H1 (cell line): ENCODE measurements around the gene C1QTNF1.

Experiments used
- BCL11A ChIP-seq, 2 experiments: IDR thresholded peaks; one replicate each; pipeline ENCODE4 v1.6.1; 2011; ENCODE audit warnings: low read depth in 2 of 2, low read length in 2 of 2, mild to moderate bottlenecking in 2 of 2
- POLR2A ChIP-seq, 2 experiments: IDR thresholded peaks; 1 replicate in 1 of 2; 2 replicates in 1 of 2; pipeline ENCODE4 v1.6.1; 2011; ENCODE audit warnings: low read depth in 2 of 2, low read length in 2 of 2, mild to moderate bottlenecking in 2 of 2; ENCODE audit errors: control extremely low read depth in 1 of 2
- POLR2AphosphoS5 ChIP-seq: IDR thresholded peaks from 2 replicates; pipeline ENCODE4 v1.6.1; 2011; ENCODE audit warnings: low read depth, low read length
- RAD21 ChIP-seq, 2 experiments: IDR thresholded peaks in 1 of 2; conservative IDR thresholded peaks in 1 of 2; 2 replicates each; pipeline ENCODE4 v1.6.1; 2011; ENCODE audit warnings: low read depth in 2 of 2, low read length in 2 of 2, improper control_type of control experiment in 1 of 2, inconsistent platforms in 1 of 2, mild to moderate bottlenecking in 1 of 2, moderate library complexity in 1 of 2
- TBP ChIP-seq: IDR thresholded peaks from 2 replicates; pipeline ENCODE4 v1.6.1; 2011; ENCODE audit warnings: low read depth, low read length, improper control_type of control experiment
- TF ChIP-seq, protein P1 (sequence below), 3 experiments: IDR thresholded peaks; 1 replicate in 2 of 3; 2 replicates in 1 of 3; pipeline versions ENCODE4 v1.5.1 to v1.6.1; 2011; ENCODE audit warnings: low read length in 3 of 3, mild to moderate bottlenecking in 3 of 3, inconsistent platforms in 2 of 3, low read depth in 1 of 3, moderate library complexity in 1 of 3; ENCODE audit not compliant: insufficient read depth in 1 of 3; ENCODE audit errors: control extremely low read depth in 1 of 3
- TF ChIP-seq, protein P2 (sequence below): IDR thresholded peaks from 2 replicates; pipeline ENCODE4 v1.6.1; 2012; ENCODE audit warnings: low read length, inconsistent platforms

DNA sequence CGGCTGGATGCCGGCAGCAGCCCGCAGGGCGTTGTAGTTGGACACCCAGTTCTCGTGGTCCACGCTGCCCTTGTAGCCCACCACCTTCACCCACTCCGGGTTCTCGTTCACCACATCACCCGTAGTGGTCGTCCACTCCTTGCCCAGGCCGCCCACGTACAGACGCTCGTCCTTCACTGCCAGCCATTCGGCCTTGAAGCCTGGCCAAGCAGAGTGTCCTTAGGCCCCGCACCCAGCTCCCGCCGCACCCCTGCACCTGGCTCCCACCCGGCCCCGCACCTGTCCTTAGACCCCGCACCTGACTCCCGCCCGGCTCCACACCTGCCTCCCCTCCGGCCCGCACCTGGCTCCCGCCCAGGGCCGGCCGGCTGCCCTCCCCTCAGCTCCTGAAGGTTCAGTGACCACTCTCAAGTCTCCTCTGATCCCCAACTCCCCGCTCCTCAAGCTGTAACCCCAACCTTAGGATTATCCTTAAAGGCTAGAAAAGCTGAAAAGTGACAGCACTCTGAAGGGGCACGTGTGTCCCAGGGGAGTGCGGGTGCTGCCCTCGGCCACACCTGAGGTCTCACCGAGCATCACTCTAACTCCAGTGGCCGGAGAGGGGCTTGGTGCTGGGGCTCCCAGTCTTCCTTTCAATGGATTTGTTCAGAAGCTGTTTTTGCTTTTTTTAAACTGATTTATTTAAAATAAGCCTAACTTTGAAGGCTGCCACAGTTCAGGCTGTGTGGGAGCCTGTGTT is 28.8 kb upstream of the C1QTNF1 start:
- TF ChIP-seq, protein P1, sequence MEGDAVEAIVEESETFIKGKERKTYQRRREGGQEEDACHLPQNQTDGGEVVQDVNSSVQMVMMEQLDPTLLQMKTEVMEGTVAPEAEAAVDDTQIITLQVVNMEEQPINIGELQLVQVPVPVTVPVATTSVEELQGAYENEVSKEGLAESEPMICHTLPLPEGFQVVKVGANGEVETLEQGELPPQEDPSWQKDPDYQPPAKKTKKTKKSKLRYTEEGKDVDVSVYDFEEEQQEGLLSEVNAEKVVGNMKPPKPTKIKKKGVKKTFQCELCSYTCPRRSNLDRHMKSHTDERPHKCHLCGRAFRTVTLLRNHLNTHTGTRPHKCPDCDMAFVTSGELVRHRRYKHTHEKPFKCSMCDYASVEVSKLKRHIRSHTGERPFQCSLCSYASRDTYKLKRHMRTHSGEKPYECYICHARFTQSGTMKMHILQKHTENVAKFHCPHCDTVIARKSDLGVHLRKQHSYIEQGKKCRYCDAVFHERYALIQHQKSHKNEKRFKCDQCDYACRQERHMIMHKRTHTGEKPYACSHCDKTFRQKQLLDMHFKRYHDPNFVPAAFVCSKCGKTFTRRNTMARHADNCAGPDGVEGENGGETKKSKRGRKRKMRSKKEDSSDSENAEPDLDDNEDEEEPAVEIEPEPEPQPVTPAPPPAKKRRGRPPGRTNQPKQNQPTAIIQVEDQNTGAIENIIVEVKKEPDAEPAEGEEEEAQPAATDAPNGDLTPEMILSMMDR (IDR thresholded peaks at IDR 0.05; ENCODE audit: control extremely low read depth in 1 of 3, insufficient read depth in 1 of 3, low read depth in 1 of 3, low read length in 3 of 3): no peak
- TF ChIP-seq BCL11A (IDR thresholded peaks at IDR 0.05; ENCODE audit: low read depth in 2 of 2, low read length in 2 of 2) (no peak), RAD21 (IDR thresholded peaks at IDR 0.05 in 1 of 2, conservative IDR thresholded peaks at IDR 0.05 in 1 of 2; ENCODE audit: low read depth in 2 of 2, low read length in 2 of 2) (no peak), POLR2AphosphoS5 (no peak), POLR2A (IDR thresholded peaks at IDR 0.05; ENCODE audit: control extremely low read depth in 1 of 2, low read depth in 2 of 2, low read length in 2 of 2) (no peak), TBP (no peak)
- TF ChIP-seq, protein P2, sequence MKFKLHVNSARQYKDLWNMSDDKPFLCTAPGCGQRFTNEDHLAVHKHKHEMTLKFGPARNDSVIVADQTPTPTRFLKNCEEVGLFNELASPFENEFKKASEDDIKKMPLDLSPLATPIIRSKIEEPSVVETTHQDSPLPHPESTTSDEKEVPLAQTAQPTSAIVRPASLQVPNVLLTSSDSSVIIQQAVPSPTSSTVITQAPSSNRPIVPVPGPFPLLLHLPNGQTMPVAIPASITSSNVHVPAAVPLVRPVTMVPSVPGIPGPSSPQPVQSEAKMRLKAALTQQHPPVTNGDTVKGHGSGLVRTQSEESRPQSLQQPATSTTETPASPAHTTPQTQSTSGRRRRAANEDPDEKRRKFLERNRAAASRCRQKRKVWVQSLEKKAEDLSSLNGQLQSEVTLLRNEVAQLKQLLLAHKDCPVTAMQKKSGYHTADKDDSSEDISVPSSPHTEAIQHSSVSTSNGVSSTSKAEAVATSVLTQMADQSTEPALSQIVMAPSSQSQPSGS: no peak
